ENCODE data around the gene PCDH9.

DNA sequence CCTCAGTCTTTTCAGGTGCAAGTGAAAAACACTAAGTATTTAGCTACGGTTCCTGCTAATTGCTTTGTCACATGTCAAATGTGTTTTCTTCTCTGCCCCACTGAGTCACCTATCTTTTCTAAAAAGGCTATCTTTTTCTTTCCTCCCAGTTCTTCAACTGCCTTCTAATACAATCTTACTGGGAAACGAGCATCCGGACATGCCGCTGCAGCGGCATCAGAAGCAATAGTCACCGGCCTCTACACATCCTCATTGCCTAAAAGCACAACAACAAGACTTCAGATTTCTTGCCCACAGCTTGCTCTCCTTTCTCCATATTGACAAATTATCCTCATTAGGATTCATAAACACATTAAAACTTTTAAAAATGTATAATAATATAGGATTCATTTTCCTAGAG lies 1.2 kb downstream of the PCDH9 start:
- TF ChIP-seq, protein P1, sequence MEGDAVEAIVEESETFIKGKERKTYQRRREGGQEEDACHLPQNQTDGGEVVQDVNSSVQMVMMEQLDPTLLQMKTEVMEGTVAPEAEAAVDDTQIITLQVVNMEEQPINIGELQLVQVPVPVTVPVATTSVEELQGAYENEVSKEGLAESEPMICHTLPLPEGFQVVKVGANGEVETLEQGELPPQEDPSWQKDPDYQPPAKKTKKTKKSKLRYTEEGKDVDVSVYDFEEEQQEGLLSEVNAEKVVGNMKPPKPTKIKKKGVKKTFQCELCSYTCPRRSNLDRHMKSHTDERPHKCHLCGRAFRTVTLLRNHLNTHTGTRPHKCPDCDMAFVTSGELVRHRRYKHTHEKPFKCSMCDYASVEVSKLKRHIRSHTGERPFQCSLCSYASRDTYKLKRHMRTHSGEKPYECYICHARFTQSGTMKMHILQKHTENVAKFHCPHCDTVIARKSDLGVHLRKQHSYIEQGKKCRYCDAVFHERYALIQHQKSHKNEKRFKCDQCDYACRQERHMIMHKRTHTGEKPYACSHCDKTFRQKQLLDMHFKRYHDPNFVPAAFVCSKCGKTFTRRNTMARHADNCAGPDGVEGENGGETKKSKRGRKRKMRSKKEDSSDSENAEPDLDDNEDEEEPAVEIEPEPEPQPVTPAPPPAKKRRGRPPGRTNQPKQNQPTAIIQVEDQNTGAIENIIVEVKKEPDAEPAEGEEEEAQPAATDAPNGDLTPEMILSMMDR (IDR thresholded peaks at IDR 0.05 in 8 of 11, conservative IDR thresholded peaks at IDR 0.05 in 3 of 11) = no peak
- TF ChIP-seq POLR2AphosphoS5 (IDR thresholded peaks at IDR 0.05) = no peak
